ENCODE measurements around the gene WNT8A. TPM values are rescaled to one million over a fixed set of nuclear protein-coding genes. Genes with fewer than 3 reads are reported as not detected.

The WNT8A gene
- total and polyA plus RNA-seq, 4 donors, result not detected

Other genes with a start within 250 kb of the WNT8A start
- gene MYOT, start 216.2 kb upstream of the WNT8A start, total RNA-seq, result 1 to 10 TPM; 4.0 to 7.1 TPM
- 1 to 10 TPM in 1 of 2 donors, under 1 TPM in 1; 0.26 to 6.3 TPM for gene MYOT, start 216.2 kb upstream of the WNT8A start, polyA plus RNA-seq
- gene PKD2L2, start 194.6 kb upstream of the WNT8A start, total RNA-seq, result not detected
- not detected for gene PKD2L2, start 194.6 kb upstream of the WNT8A start, polyA plus RNA-seq
- gene FAM13B, start 51.0 kb upstream of the WNT8A start, total RNA-seq, result 10 to 100 TPM; 66.5 to 69.0 TPM
- gene FAM13B, start 51.0 kb upstream of the WNT8A start, polyA plus RNA-seq, result 10 to 100 TPM; 26.0 to 29.6 TPM
- 1 to 10 TPM in 1 of 2 donors, under 1 TPM in 1; 0.58 to 2.1 TPM for gene NME5, start 55.4 kb downstream of the WNT8A start, total RNA-seq
- gene NME5, start 55.4 kb downstream of the WNT8A start, polyA plus RNA-seq, result 1 to 10 TPM in 1 of 2 donors, not detected in 1; 2.6 TPM
- gene BRD8, start 94.6 kb downstream of the WNT8A start, total RNA-seq, result 10 to 100 TPM; 36.0 to 60.6 TPM
- 10 to 100 TPM; 21.2 to 62.6 TPM for gene BRD8, start 94.6 kb downstream of the WNT8A start, polyA plus RNA-seq
- gene KIF20A, start 95.1 kb downstream of the WNT8A start, total RNA-seq, result 1 to 10 TPM in 1 of 2 donors, under 1 TPM in 1; 0.26 to 1.9 TPM
- 1 to 10 TPM in 1 of 2 donors, under 1 TPM in 1; 0.10 to 1.4 TPM for gene KIF20A, start 95.1 kb downstream of the WNT8A start, polyA plus RNA-seq
- 10 to 100 TPM; 17.8 to 21.1 TPM for gene CDC23, start 129.3 kb downstream of the WNT8A start, total RNA-seq
- gene CDC23, start 129.3 kb downstream of the WNT8A start, polyA plus RNA-seq, result 10 to 100 TPM in 1 of 2 donors, 1 to 10 TPM in 1; 5.8 to 15.6 TPM
- gene GFRA3, start 190.6 kb downstream of the WNT8A start, total RNA-seq, result 1 to 10 TPM in 1 of 2 donors, under 1 TPM in 1; 0.55 to 3.2 TPM
- gene GFRA3, start 190.6 kb downstream of the WNT8A start, polyA plus RNA-seq, result not detected
- gene CDC25C, start 247.8 kb downstream of the WNT8A start, total RNA-seq, result not detected
- gene CDC25C, start 247.8 kb downstream of the WNT8A start, polyA plus RNA-seq, result under 1 TPM in 1 of 2 donors, not detected in 1; 0.38 TPM

Data from aorta (tissue), 4 donors.